ENCODE data around the gene C2CD4C.
"Not testable (repeated sequence)": the region's sequence is repeated elsewhere in the genome, so short reads cannot be mapped to it uniquely, and the experiment has no call there.

Gene C2CD4C

DNA sequence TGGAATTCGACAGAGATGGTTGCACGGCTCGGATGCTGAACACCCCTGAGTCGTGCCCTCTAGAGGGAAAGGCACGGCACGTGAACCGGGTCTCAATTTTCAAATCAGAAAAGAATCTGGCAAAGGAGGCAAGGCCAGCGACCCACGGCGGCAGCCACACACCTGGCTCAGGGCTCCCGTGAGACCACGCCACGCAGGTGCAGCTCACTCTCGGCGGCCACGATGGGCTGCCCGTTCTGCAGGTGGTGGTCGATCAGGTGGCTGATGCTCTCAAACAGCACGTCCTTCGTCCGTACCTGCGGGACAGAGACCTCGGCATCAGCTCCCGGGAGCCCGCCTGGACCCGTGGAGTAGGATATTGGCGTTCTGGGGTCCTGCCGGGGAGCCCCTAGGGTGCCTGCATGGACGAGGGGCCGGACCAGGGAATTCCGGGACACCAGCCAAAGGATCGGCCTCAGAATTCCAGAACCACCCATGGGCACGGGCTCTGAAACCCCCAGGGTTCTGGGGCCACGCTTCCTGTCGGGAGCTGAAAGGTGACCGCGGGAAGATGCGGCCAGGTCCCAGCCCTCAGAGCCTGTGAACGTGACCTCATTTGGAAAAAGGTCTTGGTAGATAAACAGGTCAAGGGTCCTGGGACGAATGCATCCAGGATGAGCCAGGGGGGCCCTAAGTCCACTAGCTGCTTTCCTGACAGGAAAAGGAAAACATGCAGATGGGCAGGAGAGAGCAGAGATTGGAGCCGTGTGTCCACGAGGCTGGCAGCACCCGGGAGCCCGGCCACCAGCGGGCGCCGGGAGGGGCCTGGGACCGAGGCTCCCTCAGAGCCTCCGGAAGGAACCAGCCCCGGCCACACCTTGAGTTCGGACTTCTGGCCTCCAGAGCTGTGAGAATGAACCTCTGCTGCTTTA is 10.1 kb upstream of the C2CD4C start:
- in situ Hi-C loops (cut with HindIII; ENCODE audit: low sequenced_read_pairs): no loop called here

DNA sequence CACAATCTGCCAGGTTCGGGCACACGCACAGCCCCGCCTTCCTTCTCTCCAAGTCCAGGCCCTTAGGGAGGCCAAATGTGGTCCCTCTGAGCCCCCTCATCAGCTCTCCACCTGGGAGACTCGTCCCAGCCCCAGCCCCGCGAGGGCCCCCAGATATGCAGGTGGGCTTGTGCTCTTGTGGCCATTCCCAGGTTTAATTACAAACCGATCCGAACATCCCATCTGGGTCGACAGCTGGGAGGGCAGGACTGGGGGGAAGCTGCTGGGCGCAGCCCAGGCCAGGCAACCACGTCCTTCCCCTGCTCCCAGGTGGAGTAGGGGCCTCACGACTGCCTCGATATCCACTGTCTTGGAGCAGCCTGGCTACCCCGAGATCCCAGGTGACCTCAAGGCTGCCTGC is 7.5 kb upstream of the C2CD4C start:
- in situ Hi-C loops (cut with HindIII; ENCODE audit: low sequenced_read_pairs): no loop called here

DNA sequence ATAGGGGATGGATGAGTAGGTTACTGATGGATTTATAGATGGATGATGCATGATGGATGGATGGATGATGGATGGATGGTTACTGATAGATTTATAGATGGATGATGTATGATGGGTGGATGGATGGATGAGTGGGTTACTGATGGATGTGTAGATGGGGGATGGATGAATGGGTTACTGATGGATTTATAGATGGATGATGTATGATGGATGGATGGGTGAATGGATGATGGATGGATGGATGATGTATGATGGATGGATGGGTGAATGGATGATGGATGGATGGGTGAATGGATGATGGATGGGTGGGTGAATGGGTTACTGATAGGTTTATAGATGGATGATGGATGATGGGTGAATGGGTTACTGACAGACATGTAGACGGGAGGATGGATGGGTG is 6.3 kb upstream of the C2CD4C start:
- in situ Hi-C loops (cut with HindIII; ENCODE audit: low sequenced_read_pairs): no loop called here

DNA sequence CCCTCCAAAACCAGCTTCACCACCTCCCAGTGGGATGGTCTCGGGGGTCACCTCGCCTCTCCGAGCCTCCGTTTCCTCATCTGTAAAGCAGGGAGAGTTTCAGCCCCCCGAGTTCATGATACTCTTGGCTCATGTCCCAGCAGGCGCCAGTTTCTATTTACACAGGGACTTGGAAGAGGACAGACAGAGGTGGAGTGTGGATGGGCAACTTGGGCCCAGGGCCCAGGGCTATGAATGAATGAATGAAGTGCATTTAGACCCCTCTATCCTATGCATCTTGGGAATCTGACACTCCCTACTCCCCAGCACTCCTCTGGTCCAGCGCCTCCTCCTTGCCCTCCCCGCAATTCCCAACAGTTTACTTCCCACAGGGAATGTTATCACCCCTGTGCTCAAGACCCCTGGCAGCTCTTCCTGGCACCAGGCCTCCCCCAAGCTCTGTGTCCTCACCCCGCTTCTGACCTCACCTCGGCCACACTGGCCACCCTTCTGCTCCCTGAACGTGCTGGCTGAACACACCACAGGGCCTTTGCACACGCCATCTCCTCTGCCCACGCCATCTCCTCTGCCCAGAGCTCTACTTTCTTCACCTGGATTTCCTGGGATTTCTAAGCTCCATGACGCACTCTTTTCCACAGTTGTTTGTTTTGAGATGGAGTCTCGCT is 4.9 kb upstream of the C2CD4C start:
- in situ Hi-C loops (cut with HindIII; ENCODE audit: low sequenced_read_pairs): no loop called here

DNA sequence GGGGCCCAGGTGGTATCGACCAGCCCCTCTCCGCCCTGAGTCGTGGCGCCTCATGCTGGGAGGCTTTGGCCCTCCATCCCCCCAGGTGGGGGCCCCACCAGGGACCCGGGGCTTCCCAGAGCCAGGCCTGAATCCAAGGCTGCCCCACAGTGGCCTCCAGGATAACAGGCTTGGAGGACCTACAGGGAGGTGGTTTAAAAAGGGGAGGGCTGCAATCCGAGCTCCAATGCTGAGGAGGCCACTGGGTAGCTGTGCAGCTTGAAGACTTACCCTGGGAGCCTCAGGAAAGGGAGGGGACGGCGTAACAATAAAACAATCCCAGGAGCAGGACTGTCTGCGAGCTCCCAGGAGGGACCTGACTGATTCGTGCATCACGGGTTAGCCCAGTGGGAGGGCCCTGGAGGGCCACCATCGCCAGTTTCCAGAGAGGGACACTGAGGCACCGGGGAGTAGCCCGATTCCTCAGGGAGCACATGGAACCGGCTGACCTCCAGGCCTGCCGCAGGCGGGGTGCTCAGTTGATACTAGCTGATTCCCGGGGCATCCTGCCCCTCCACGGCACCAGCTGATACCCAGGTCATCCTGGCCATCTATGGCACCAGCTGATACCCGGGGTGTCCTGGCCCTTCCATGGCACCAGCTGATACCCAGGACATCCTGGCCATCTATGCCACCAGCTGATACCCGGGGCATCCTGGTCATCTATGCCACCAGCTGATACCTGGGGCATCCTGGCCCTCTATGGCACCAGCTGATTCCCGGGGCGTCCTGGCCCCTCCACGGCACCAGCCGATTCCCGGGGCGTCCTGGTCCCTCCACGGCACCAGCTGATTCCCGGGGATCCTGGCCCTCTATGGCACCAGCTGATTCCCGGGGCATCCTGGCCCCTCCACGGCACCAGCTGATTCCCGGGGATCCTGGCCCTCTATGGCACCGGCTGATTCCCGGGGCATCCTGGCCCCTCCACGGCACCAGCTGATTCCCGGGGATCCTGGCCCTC is 3.7 kb upstream of the C2CD4C start:
- in situ Hi-C loops (cut with HindIII; ENCODE audit: low sequenced_read_pairs): no loop called here

DNA sequence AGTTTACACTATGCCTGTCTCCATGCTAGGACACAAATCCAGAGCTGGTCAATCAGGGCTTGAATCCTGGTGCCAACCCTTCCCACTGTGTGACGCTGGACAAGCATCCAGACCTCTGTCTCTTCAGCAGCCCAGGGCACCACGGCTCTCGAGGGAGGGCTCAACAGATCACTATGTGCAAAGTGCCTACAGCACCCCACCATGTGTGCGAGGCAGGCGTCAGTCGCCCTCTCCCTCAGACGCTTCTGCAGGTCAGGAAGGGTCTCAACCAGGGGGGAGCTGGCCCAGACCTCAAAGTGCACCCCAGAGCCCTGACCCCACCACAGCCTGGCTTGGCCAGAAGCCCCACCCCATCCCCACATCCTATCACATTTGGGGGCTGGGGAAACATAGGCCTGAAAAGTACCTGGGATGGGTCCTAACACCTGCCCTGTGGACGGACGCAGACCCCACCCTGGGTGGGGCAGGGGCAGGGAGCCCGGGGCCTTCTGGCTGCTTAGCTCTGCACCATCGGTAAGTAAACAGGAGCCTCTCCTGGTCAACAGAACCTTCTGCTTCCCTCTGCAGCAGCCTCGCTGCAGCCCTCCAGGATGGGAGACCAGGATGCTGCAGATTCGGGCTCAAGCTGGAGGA is 2.9 kb upstream of the C2CD4C start:
- in situ Hi-C loops (cut with HindIII; ENCODE audit: low sequenced_read_pairs): no loop called here

DNA sequence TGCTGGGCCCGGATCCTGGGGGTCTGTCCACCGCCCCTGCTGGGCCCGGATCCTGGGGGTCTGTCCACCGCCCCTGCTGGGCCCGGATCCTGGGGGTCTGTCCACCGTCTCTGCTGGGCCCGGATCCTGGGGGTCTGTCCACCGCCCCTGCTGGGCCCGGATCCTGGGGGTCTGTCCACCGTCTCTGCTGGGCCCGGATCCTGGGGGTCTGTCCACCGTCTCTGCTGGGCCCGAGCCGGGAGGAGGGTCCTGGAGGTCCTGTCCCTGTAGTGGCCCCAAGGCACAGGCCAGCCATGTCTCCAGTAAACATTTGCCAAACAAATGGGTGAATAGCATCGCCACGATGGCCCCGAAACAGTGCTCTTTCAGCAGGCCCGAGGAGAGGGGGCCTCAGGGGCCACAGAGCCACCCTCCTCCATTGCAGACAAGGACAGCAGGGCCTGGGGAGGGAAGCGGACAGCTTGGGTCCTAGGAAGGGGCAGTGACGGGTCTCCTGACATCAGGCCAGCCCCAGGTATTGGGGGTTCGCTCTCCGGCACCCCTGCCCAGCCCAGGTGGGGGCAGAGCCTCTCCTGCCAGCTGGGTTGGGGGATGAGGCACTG is 2.3 kb upstream of the C2CD4C start:
- in situ Hi-C loops (cut with HindIII; ENCODE audit: low sequenced_read_pairs): not testable (repeated sequence)

DNA sequence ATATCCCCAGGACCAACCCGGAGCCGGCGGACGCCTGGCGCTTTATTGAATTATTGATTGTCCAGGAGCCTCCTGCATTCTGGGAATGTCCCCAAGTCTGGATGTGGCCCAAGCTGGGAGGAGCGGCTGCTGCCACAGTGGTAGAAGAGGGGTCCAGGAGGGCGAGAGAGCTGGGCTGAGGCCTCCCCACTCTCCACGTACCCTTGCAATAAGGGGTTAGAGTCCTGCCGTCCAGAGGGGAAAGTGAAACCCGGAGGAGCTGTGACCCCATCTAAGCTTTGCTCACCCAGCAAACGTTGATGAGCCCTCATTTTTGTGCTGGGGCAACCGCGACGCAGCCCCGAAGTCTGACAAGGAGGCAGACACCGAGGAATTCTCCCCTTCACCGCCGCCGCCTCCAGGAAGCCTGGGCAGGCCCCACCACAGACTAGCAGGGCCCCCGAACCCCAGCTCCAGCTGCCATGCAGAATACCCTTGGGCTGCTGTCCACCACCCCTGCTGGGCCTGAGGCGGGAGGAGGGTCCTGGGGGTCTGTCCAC is 1.4 kb upstream of the C2CD4C start:
- in situ Hi-C loops (cut with HindIII; ENCODE audit: low sequenced_read_pairs): no loop called here

DNA sequence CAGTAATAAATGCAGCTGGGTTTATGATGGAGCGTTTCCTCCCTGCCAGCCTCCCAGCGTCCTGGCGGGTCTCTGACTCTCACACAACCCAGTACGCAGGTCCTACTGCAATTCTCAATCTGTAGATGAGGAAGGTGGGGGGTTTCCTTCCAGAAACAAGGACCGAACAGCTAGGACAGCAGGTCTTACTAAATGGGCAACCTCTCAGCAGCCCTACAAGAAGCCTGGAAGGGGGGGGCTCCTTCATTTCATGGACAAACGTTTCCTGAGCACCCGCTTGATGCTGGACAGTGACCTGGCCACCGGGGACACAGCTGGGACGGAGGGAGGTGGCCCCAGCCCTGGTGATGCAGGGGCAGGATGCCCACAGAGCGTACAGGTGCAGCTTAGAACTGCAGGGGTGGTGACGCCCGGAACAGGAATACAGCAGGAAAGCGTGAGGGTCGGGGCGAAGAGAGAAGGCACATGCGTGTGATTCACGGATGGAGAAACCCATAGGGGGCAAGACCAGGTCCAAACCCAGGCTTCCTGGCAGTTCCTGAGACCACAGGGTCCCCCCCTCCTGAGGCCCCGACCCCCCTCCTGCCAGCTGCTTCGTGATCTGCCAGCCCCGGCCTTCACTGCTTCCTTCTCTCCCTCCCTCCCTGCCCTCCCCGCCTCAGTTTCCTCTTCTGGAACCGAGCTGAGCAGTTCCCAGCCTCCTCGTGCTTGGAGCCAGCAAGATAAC is 732 bp upstream of the C2CD4C start:
- in situ Hi-C loops (cut with HindIII; ENCODE audit: low sequenced_read_pairs): no loop called here

DNA sequence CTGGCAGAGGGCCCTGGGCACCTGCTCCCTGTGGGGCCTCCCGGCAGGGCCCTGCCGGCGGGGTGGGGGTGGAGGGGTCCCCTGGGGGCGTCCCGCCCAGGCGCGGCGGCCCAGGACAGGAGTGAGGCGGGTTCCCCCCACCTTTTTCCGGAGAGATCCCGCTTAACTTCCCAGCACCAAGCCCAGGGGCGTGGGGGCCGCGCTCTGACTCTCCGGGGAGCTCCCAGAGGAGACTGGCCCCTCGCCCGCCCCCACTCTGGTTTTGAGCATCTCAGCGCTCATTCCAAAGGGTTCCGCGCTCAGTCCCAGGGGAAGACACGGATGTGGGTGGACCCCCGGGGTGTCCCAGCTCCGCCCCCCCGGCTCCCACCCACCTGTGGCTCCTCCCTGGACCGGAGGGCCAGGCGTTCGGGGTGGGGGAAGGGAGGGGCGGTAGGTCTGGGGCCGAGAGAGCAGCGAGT is 476 bp downstream of the C2CD4C start:
- in situ Hi-C loops (cut with HindIII; ENCODE audit: low sequenced_read_pairs): no loop called here

DNA sequence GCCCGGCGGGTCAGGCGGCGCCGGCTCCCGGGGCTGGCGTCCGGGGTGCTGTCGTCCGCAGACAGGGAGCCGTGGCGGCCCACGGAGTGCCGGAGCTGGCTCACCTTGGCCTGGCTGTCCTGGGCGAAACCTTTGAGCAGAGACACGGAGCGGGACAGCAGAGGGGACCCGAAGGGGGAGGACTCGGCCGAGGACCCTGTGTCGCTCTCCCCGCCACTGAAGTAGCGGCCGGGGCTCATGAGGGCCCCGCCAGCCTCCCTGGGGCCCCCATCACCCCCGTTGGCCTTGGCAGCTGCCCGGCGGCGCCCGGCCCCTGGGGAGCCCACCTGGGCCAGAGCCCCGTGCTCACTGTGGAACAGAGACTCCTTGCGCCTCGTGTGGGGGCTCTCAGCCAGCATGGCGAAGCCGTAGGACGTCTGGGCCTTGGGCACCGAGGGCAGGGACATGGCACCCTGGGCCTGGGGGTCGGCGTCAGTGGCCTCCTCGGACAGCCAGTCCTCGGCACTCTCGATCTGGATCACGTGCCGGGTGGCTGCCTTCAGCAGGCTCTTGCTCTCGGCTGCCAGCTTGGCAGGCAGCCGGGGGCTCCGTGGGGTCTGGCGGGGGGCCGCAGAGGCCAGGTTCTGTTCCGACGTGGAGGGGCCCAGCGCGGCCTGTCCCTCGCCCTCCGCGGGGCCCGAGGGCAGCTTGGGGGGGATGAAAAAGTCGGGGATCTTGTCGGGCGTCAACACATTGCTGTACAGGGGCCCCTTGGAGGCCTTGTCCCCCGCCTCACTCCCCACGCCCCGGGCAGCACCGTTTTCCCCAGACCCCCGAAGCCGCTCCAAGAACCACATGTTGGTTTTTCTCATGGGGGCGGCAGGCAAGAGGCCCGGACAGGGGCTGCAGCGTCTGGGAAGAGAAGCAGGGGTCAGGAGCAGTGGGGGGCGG is 1.2 kb downstream of the C2CD4C start:
- in situ Hi-C loops (cut with HindIII; ENCODE audit: low sequenced_read_pairs): no loop called here

DNA sequence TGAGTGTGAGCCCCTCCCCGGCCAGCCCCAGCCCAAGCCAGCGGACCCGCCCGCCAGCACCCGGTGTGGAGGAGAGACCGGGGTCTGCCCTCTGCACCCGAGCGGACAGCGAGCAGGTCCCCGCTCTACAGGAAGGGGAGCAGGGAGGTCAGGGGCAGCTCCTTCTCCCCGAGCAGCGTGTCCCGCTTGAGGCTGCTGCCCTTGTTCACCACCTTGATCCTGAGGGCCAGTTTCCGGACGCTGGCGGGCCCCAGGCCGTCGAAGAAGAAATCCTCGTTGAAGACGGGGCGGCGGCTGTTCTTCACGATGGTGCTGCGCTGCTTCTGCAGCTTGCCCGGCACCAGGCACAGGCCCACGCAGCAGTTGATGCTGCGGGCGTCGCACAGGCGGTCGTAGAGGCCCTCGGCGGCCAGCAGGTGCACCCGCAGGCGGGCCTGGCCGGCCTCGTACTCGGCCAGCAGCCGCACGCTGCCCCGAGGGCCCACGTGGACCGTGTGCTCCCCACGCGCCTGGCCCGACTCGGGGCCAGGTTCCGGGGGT is 1.9 kb downstream of the C2CD4C start:
- in situ Hi-C loops (cut with HindIII; ENCODE audit: low sequenced_read_pairs): no loop called here

DNA sequence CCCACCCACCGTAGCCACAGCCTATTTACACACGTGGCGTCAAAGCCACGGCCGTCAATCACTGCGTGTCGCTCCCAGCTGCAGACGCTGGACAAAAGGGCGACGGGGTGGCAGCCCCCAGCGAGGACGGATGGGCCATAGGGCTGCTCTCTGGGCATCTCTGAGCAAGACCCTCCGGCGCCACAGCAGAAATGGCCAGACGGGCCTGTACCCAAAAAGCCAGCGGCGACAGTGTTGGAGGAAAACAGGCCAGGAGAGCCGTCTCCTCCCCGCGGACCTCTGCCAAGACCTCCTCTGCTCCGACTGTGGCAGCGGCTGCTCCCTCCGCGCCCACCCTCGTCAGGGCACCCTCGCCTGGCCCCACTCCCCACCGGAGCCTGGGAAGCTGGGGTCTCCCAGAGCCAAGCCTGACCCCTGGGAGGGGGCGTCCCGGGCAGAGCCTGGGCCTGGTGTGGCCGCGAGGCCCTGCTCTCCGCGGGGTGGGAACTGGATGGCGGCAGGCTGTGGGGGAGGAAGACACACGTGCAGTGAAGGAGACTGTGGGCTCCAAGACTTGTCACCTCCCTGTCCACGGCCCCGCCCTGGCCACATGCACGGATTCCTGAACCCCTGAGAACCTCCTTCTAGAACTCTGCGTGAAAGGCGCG is 2.7 kb downstream of the C2CD4C start:
- in situ Hi-C loops (cut with HindIII; ENCODE audit: low sequenced_read_pairs): no loop called here

DNA sequence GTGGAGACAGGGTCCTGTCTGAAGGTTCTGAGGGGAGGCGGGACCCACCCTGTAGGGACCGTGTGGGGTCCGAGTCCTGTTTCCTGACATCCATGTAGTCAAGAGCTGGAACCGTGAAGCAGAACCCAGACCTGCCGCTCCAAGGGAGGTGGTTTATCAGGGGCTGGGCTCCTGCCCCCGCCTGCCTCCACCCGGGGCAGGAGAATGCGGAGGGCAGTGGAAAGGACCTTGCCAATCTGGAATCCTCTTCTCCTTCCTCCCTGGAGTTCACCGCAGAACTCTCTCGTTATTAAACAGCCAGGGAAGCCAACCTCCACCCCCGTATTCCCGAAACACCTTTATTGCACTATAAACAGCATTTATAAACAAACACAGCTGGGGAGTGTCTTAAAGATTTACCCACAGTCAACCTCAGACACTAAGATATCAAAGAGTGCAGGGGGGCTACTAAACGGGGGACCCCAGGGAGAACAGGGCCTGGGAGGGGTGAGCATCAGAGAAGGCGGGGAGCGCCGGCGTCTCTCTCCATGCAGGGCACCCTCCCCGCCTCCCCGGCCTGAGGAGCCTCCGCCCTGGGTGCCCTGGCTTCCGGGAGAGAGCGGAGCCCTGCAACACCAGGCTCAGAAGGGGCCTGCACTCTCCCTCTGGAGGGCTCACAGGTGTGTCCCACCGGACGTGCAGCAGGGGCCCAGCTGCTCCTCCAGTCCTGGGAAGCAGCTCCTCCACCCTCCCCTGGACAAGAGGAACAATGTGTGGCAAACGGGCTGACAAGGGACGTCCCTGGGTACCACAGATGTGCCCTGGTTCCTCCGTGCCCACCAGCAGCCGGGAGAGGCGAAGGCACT is 3.6 kb downstream of the C2CD4C start:
- in situ Hi-C loops (cut with HindIII; ENCODE audit: low sequenced_read_pairs): no loop called here

DNA sequence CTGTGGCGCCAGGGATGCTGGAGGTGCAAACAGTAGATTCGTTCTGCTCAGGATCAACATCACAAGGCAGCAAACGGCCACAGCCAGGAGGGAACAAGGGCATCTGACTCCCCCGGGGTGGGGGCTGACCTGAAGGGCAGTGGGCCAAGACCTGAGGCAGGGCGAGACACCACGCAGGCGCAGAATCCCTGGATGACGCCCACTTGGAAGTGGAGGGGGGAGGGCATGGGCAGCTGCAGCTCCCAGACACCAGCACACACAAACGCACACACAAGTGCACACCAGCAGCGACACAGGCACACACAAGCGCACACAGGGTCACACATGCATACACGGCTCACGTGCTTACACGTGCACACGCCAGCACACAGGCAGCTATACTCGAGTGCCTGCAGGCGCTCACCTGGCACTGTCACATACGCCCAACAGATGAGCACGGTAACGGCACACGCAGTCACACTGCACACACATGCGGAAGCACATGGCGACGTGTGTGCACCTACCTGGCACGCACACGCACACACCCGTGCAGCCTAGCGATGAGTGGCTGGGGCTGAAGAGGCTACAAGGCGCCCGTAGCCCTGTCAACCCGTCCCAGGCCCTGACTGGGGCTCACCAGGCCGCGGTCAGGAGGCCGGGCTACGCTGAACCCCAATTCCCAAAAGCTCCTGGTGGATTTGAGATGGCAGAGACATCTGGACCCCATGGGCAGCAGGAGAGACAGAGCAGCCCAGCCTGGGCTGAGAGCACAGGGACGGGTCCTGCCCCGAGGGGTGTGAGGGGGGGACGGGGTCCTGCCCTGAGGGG is 5.5 kb downstream of the C2CD4C start:
- in situ Hi-C loops (cut with HindIII; ENCODE audit: low sequenced_read_pairs): no loop called here

DNA sequence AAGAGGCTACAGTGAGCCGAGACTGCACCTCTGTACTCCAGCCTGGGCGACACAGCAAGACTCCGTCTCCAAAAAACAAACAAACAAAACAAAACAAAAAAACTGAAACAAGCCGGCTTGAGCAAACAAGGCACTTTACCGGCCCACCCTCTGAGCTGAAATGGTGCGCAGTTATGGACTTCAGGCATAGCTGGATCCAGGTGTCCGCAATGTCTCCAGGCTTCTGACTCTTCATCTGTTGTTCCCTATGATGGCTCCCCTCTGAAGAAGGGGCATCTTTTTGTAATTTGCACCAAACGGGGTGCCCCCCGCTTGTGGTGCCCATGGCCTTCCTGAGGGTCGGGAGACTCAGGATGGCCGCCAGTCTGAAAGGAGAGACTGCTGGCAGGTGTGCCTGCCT is 6.2 kb downstream of the C2CD4C start:
- in situ Hi-C loops (cut with HindIII; ENCODE audit: low sequenced_read_pairs): no loop called here

Measured in endothelial cell of hepatic sinusoid (primary cell).